Measurements from ENCODE around the gene FAM181A.

FAM181A gene

GRCh38 chr14:93926873-93927799 is at the start of gene FAM181A:
FAM181A (plus strand) TSS chr14:93927344; CDS start chr14:93928286, 942 bp downstream.
- TF ChIP-seq ZNF274 (IDR thresholded peaks at IDR 0.05; ENCODE audit: low read depth, low read length) = no peak
- no peak within 1 kb of the TSS for H3K4me3 ChIP-seq (ENCODE audit: low read length)

GRCh38 chr14:93878212-93878611 is 48.9 kb upstream of the FAM181A start:
- H3K4me3 ChIP-seq (ENCODE audit: low read length) = no peak overlapping the region

GRCh38 chr14:93878871-93879270 is 48.3 kb upstream of the FAM181A start:
- no peak for TF ChIP-seq ZNF274 (IDR thresholded peaks at IDR 0.05; ENCODE audit: low read depth, low read length)
- H3K4me3 ChIP-seq (ENCODE audit: low read length) = no peak overlapping the region

More at GRCh38 chr14:93878212-93878611, 48.9 kb upstream of the FAM181A start:
- TF ChIP-seq ZNF274 (IDR thresholded peaks at IDR 0.05; ENCODE audit: low read depth, low read length) = no peak

DNA sequence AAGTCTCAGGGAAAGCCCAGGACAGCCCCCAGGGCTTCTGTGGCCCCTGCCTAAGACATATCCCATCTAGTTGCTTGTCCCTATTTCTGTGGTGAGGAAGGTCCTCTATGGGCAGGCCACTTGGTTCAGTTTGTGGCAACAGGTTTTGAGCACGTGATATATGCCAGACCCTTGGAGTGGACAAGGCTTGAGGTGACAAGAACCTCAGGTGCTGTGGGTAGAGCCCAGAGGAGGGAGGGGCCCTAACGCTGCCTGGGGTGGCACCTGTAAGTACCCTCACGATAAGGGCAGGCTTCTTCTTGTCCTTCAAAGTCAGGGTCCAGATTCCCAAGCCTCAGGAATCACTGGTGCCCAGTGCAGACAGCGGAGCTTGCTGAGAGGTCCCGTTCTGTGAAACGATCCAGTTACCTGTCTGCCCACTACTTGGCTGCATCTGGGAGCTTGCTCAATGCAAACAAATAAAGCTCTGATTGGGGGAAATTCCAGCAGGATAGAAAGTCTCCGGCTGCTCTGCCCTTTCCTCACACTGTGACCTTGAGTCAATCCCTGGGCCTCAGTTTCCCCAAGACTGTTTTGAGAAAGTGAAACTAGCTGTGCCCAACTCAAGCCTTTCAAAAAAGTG is 47.7 kb upstream of the FAM181A start:
- no peak for TF ChIP-seq ZNF274 (IDR thresholded peaks at IDR 0.05; ENCODE audit: low read depth, low read length)
- H3K4me3 ChIP-seq (ENCODE audit: low read length) = no peak overlapping the region

GRCh38 chr14:93880021-93880820 is 46.9 kb upstream of the FAM181A start:
- H3K4me3 ChIP-seq (ENCODE audit: low read length) = no peak overlapping the region
- no peak for TF ChIP-seq ZNF274 (IDR thresholded peaks at IDR 0.05; ENCODE audit: low read depth, low read length)

DNA sequence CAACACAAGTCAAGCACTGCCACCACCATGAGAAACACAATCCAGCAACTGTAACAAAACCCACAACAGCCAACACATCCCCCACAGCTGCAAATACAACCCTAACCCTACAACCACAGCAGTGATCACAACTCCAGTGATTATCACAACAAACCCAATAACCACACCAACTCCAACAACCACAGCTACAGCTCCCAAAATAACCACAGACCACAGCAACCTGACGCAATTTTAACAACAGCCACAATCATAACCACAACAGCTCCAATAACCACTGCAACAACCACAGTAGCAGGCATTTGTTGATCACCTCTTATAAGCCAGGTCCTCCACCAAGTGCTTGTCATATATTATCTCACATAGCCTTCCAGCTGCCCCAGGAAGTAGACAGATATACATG is 42.2 kb upstream of the FAM181A start:
- no peak overlapping the region for H3K4me3 ChIP-seq (ENCODE audit: low read length)
- TF ChIP-seq ZNF274 (IDR thresholded peaks at IDR 0.05; ENCODE audit: low read depth, low read length) = no peak

- no peak overlapping the region for H3K4me3 ChIP-seq (ENCODE audit: low read length)
- TF ChIP-seq ZNF274 (IDR thresholded peaks at IDR 0.05; ENCODE audit: low read depth, low read length) = no peak
Observed at GRCh38 chr14:93888995-93889394, 38.1 kb upstream of the FAM181A start.

DNA sequence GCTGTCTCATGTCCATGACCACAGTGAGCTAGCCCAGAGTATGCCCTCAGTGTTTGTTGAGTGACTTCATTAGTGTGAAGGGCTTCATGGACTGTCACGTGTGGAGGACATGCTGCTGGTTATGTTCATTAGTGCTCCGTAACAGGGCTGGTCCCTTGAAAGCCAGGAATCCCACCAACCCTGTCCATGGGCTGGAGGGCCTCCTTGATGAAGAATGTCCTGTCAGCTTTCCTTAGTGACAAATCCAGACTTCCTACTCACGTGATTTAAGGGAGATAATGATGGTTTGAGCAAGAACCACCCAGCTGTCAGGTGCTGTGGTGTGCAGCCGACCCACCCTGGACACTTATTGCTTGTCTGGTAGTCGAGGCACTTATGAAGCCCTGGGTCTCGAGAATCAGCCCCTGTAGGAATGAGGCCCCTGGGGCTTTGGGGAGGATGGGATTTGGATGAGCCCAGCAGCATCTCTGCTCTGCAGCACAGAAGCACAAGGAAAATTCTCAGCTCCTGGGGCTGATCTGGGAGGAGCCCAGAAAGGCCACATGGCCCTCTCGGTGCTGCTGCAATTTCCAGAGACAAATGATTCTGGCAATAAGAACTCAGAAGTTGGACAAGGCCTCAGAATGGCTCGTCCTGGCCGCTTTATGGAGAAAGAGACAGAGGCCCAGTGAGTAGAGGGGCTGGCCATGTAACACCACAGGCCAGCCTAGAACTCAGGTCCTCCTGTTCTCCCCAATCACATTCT is 37.2 kb upstream of the FAM181A start:
- no peak for TF ChIP-seq ZNF274 (IDR thresholded peaks at IDR 0.05; ENCODE audit: low read depth, low read length)

DNA sequence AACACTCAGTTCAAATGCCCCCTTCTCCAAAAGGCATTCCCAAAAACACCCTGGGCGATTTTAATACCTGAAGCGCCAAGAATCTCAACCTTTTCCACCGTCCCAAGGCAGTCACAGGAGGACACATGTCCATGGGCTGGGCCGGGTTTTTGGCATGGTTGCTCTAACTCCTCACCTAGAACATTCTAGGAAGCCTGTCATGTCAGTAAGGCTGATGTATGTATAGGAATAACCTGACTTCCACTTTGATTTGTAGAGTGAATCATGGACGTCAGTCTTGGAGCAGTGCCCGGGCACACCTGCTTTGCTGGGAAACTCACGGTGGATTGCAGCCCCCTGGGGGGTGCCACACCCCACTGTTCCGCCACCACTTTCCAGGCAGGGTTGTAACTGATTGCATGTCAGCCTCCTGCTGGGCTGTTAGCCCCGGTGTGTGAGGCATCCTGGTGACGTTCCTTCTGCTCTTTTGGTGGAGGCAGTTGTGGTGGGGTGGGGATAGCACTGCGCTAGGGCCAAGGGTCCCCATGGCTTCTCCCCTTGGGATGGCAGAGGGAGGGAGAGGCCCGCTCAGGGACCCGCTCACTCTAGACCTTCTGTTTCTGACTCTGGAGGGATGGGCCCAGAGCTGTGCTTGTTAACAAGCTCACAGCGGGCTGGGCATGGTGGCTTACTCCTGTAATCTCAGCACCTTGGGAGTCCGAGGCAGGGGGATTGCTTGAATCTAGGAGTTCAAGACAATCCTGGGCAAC is 35.2 kb upstream of the FAM181A start:
- H3K4me3 ChIP-seq (ENCODE audit: low read length) = no peak overlapping the region
- TF ChIP-seq ZNF274 (IDR thresholded peaks at IDR 0.05; ENCODE audit: low read depth, low read length) = no peak

More for the DNA sequence above, 37.2 kb upstream of the FAM181A start:
- H3K4me3 ChIP-seq (ENCODE audit: low read length) = no peak overlapping the region

DNA sequence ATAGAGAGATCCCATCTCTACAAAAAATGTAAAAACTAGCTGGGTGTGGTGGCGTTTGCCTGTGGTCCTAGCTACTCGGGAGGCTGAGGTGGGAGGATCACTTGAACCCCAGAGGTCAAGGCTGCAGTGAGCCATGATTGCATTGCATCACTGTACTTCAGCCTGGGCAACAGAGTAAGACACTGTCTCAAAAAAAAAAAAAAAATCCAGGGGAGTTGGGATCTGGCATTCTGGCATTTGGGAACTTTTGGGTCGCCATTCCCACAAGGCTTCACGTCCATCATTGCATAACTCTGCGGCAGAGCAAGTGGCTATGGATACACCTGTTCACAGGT is 34.7 kb upstream of the FAM181A start:
- no peak overlapping the region for H3K4me3 ChIP-seq (ENCODE audit: low read length)
- TF ChIP-seq ZNF274 (IDR thresholded peaks at IDR 0.05; ENCODE audit: low read depth, low read length) = no peak

- no peak for TF ChIP-seq ZNF274 (IDR thresholded peaks at IDR 0.05; ENCODE audit: low read depth, low read length)
- H3K4me3 ChIP-seq (ENCODE audit: low read length) = no peak overlapping the region
Observed at GRCh38 chr14:93892923-93893558, 34.1 kb upstream of the FAM181A start.

- TF ChIP-seq ZNF274 (IDR thresholded peaks at IDR 0.05; ENCODE audit: low read depth, low read length) = no peak
- no peak overlapping the region for H3K4me3 ChIP-seq (ENCODE audit: low read length)
Observed at GRCh38 chr14:93893661-93894261, 33.4 kb upstream of the FAM181A start.
